Gastrocnemius medialis (tissue), 4 donors: ENCODE results near the gene PGA4. TPM values are rescaled to one million over a fixed set of nuclear protein-coding genes. Genes with fewer than 3 reads are reported as not detected.

Experiments
- ATAC-seq, 2 donors: fragments of 150-250 bp; one replicate each; pipeline ENCODE4 v1.9.1; 2016
- DNase-seq, 2 donors: peaks; one replicate each; pipeline ENCODE4 v3.0.0-alpha.2; 2019
- H3K27ac ChIP-seq, 4 donors: fragments of 200-600 bp; sonication (generic); 1 replicate in 1 of 4; 2 replicates in 3 of 4; pipeline ENCODE4 v1.5.1; 2016 to 2018; ENCODE audit warnings: mild to moderate bottlenecking in 2 of 4, moderate library complexity in 1 of 4
- H3K27me3 ChIP-seq, 3 donors: fragments of 200-600 bp; sonication (generic) in 2 of 3; 1 replicate in 1 of 3; 2 replicates in 2 of 3; pipeline versions ENCODE4 v1.5.1 to v1.6.0; 2016 to 2019; ENCODE audit warnings: mild to moderate bottlenecking in 1 of 3, moderate library complexity in 1 of 3
- H3K36me3 ChIP-seq, 2 donors: fragments of 200-600 bp; sonication (generic) in 1 of 2; one replicate each; pipeline ENCODE4 v1.5.1; 2017 to 2018
- H3K4me1 ChIP-seq, 2 donors: fragments of 200-600 bp; sonication (generic) in 1 of 2; one replicate each; pipeline ENCODE4 v1.5.1; 2016 to 2017; ENCODE audit warnings: mild to moderate bottlenecking in 2 of 2
- H3K4me3 ChIP-seq, 4 donors: fragments of 200-600 bp; sonication (generic) in 3 of 4; 1 replicate in 1 of 4; 2 replicates in 3 of 4; pipeline ENCODE4 v1.5.1; 2016 to 2019; ENCODE audit warnings: mild to moderate bottlenecking in 2 of 4
- H3K9me3 ChIP-seq, 3 donors: fragments of 200-600 bp; sonication (generic) in 2 of 3; 1 replicate in 1 of 3; 2 replicates in 2 of 3; pipeline ENCODE4 v1.5.1; 2016 to 2019
- CTCF ChIP-seq, 5 experiments: fragments of 450-650 bp in 3 of 5; fragments of 200-600 bp in 2 of 5; sonication (generic) in 2 of 5; IDR thresholded peaks in 4 of 5; conservative IDR thresholded peaks in 1 of 5; 1 replicate in 4 of 5; 2 replicates in 1 of 5; pipeline ENCODE4 v1.5.1; 2016 to 2019; ENCODE audit warnings: antibody characterized with exemption in 5 of 5, mild to moderate bottlenecking in 3 of 5, moderate library complexity in 3 of 5
- POLR2A ChIP-seq, 2 donors: fragments of 450-650 bp; IDR thresholded peaks; one replicate each; pipeline ENCODE4 v1.6.1; 2017; ENCODE audit warnings: antibody characterized with exemption in 2 of 2, mild to moderate bottlenecking in 2 of 2, moderate library complexity in 2 of 2
- in situ Hi-C, 4 donors: fragments of 200-750 bp; cut with MboI; loops; one replicate each; pipeline versions ENCODE4 v1.15.0 to v1.8.0; 2017; ENCODE audit warnings: low sequenced_read_pairs in 4 of 4
- intact Hi-C: fragments of 100-400 bp; cut with DNase I; formaldehyde crosslinking; loops from one replicate; pipeline ENCODE4 v1.15.1; 2023; ENCODE audit warnings: low total_unique reads
- total RNA-seq, 4 donors: library from RNA; depleted of rRNA; stranded (reverse); fragments of >200 nt; gene quantifications; one replicate each; pipeline versions ENCODE4 v1.1.0 to v1.2.3, GENCODE V29; 2016

PGA4 gene
- total RNA-seq, 4 donors from 2014 or later = 1.6 to 1.9 TPM; not detected in 2

GRCh38 chr11:61278001-61278470 is 55.9 kb downstream of the PGA4 start:
- Histone ChIP-seq H3K27ac (no peak overlapping the region), H3K4me1 (no peaks in the 10 kb centered on the region), H3K9me3 (no peaks in the 10 kb centered on the region), H3K27me3 (no peaks in the 10 kb centered on the region), H3K4me3 (no peak overlapping the region), H3K36me3 (peaks cover 0 to 5% of the 10 kb centered on the region in 2 donors)
- in situ Hi-C loops = no loop called here
- ATAC-seq (no peak), DNase-seq (no peak)
- intact Hi-C loops = no loop called here
- no peak for TF ChIP-seq CTCF (IDR thresholded peaks at IDR 0.05 in 4 of 5, conservative IDR thresholded peaks at IDR 0.05 in 1 of 5)
- TF ChIP-seq POLR2A (IDR thresholded peaks at IDR 0.05) = no peak

- no peak overlapping the region for H3K4me3 ChIP-seq
- intact Hi-C loops (no loop called here), in situ Hi-C loops (no loop called here)
- DNase-seq (no peak), ATAC-seq (no peak)
- H3K27me3 ChIP-seq = no peaks in the 10 kb centered on the region
- H3K4me1 ChIP-seq = no peaks in the 10 kb centered on the region
- no peaks in the 10 kb centered on the region for H3K36me3 ChIP-seq
- no peak for TF ChIP-seq POLR2A (IDR thresholded peaks at IDR 0.05)
- no peak for TF ChIP-seq CTCF (IDR thresholded peaks at IDR 0.05 in 4 of 5, conservative IDR thresholded peaks at IDR 0.05 in 1 of 5)
- H3K27ac ChIP-seq = no peak overlapping the region
- no peaks in the 10 kb centered on the region for H3K9me3 ChIP-seq
Observed at GRCh38 chr11:61279934-61280659, 58.0 kb downstream of the PGA4 start.

DNA sequence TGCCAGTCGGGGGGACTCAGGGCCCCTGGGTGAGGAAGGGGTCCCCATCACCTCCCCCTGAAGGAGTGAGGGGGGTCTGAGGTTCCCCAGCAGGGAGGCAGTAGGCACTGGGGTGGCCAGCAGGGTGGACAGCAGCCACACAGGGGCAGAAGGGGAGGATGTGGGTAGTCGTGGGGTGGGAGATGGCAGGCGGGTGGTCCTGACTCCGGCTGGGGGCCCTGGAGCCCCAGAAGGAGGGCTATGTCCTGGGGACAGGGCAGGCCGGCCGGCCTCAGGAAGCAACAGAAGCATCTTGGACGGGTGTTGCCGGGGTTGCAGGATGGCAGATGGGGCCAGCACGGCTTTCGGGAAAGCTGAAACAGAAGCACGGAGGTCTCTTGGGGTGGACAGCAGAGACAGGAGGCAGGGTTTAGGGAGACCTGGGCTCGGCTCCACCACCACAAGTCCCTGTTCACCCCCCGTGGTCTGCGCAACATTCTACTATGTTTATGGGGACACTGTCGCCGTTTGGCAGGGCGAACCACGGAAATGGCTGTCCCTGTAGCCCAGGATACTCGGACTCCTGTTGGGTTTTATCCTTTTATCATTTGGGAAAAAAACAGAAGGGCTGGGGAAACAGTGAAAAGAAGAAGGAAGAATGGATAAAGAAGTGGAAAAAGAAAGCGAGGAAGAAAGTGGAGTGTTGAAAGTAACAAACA is 58.9 kb downstream of the PGA4 start:
- ATAC-seq (no peak), DNase-seq (no peak)
- H3K4me1 ChIP-seq = no peaks in the 10 kb centered on the region
- in situ Hi-C loops = no loop called here
- intact Hi-C loops = no loop called here
- TF ChIP-seq CTCF (IDR thresholded peaks at IDR 0.05 in 4 of 5, conservative IDR thresholded peaks at IDR 0.05 in 1 of 5) (no peak), POLR2A (IDR thresholded peaks at IDR 0.05) (no peak)
- no peaks in the 10 kb centered on the region for H3K9me3 ChIP-seq
- no peaks in the 10 kb centered on the region for H3K27me3 ChIP-seq
- H3K4me3 ChIP-seq = no peak overlapping the region
- no peak overlapping the region for H3K27ac ChIP-seq
- peaks cover 0 to 2% of the 10 kb centered on the region in 2 donors for H3K36me3 ChIP-seq

Other genes starting within 250 kb of the PGA4 start
- under 1 TPM in 2 of 4 donors, not detected in 2; 0.46 to 0.53 TPM for gene CD5, start 119.9 kb upstream of the PGA4 start, total RNA-seq
- gene VPS37C, start 60.9 kb upstream of the PGA4 start, total RNA-seq = 10 to 100 TPM; 17.7 to 27.1 (median 23.5) TPM
- gene PGA3, start 18.8 kb upstream of the PGA4 start, total RNA-seq = not detected
- not detected for gene PGA5, start 18.8 kb downstream of the PGA4 start, total RNA-seq
- gene VWCE, start 73.0 kb downstream of the PGA4 start, total RNA-seq = 1 to 10 TPM in 1 of 4 donors, under 1 TPM in 3; 0.31 to 1.5 (median 0.67) TPM
- gene DDB1, start 110.8 kb downstream of the PGA4 start, total RNA-seq = 100 to 1,000 TPM; 175 to 215 (median 189) TPM
- gene TKFC, start 110.9 kb downstream of the PGA4 start, total RNA-seq = 10 to 100 TPM in 3 of 4 donors, 1 to 10 TPM in 1; 6.7 to 14.8 (median 11.8) TPM
- 10 to 100 TPM; 23.7 to 56.6 (median 26.4) TPM for gene CYB561A3, start 139.5 kb downstream of the PGA4 start, total RNA-seq
- 10 to 100 TPM in 3 of 4 donors, 1 to 10 TPM in 1; 9.4 to 18.4 (median 13.9) TPM for gene TMEM138, start 140.0 kb downstream of the PGA4 start, total RNA-seq
- 1 to 10 TPM; 2.6 to 8.5 (median 5.2) TPM for gene TMEM216, start 170.2 kb downstream of the PGA4 start, total RNA-seq
- gene CPSF7, start 207.6 kb downstream of the PGA4 start, total RNA-seq = 100 to 1,000 TPM in 1 of 4 donors, 10 to 100 TPM in 3; 38.9 to 180 (median 42.5) TPM
- gene SDHAF2, start 207.8 kb downstream of the PGA4 start, total RNA-seq = 10 to 100 TPM; 32.1 to 84.4 (median 53.8) TPM